ENCODE measurements around the gene MYL11. TPM values are rescaled to one million over a fixed set of nuclear protein-coding genes. Genes with fewer than 3 reads are reported as not detected.

The MYL11 gene
- polyA plus RNA-seq, 1 of the 3 experiments (the other 2 are of a cell fraction): 0.23 TPM

DNA sequence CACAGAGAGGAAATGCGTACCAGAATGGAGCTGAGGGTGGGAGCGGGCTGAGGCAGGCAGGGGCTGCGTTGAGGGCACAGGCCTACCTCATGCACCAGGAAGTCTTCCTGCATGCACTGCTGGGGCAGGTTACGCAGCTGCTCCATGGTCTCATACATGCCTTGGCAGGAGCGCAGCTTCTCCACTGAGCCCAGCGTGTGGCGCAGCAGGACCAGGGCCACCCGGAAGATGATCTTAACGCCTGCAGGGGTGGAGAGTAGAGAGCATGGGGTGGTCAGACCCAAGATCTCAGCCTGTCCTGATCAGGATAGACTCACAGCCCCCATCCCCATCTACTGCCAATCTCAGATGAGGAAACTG is 16.0 kb upstream of the MYL11 start:
- WGBS (ENCODE audit: low lambda C conversion rate): 98% methylated on average over 8 of the region's 9 CpGs
- H3K27me3 ChIP-seq (ENCODE audit: insufficient read depth): no peaks in the 10 kb centered on the region
- H4K20me1 ChIP-seq (ENCODE audit: insufficient read depth): peaks cover 6% of the 10 kb centered on the region
- POLR2A ChIA-PET: no interaction called here
- H3K9me3 ChIP-seq: no peaks in the 10 kb centered on the region
- H3K4me3 ChIP-seq (ENCODE audit: low read depth in 2 of 2, low read length in 1 of 2): no peak overlapping the region
- H3K27ac ChIP-seq (ENCODE audit: low read depth in 2 of 2, low read length in 1 of 2): no peak overlapping the region
- no peak overlapping the region for H3K9ac ChIP-seq
- DNase-seq: no peak
- CTCF ChIA-PET: interaction anchor here (0.7 to 1.8 kb wide), 3 partner anchors 49 to 290 kb away, joined by 3 to 5 read pairs (median 5); partner anchors contain the start of gene ZNF771
- peaks cover 16 to 29% of the 10 kb centered on the region in 2 experiments for H3K4me1 ChIP-seq (ENCODE audit: control insufficient read depth in 1 of 2, insufficient read depth in 2 of 2, low read depth in 1 of 2, low read length in 1 of 2)
- H3K79me2 ChIP-seq (ENCODE audit: insufficient read depth): peaks cover 57% of the 10 kb centered on the region
- no peak overlapping the region for H3K4me2 ChIP-seq
- H3K36me3 ChIP-seq (replicated peaks in 1 of 2; ENCODE audit: control insufficient read depth in 1 of 2, insufficient read depth in 2 of 2, low read length in 1 of 2): peaks cover 10 to 33% of the 10 kb centered on the region in 2 experiments
- H3F3A ChIP-seq (replicated peaks; ENCODE audit: insufficient read depth): peaks cover 8% of the 10 kb centered on the region
- no peaks in the 10 kb centered on the region for H3K9me2 ChIP-seq
- TF ChIP-seq, protein P1, sequence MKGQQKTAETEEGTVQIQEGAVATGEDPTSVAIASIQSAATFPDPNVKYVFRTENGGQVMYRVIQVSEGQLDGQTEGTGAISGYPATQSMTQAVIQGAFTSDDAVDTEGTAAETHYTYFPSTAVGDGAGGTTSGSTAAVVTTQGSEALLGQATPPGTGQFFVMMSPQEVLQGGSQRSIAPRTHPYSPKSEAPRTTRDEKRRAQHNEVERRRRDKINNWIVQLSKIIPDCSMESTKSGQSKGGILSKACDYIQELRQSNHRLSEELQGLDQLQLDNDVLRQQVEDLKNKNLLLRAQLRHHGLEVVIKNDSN (IDR thresholded peaks at IDR 0.05; ENCODE audit: borderline replicate concordance, low read depth): no peak
- TF ChIP-seq TAF1 (IDR thresholded peaks at IDR 0.05; ENCODE audit: borderline replicate concordance, low read depth, low read length): no peak
- TF ChIP-seq, protein P2, sequence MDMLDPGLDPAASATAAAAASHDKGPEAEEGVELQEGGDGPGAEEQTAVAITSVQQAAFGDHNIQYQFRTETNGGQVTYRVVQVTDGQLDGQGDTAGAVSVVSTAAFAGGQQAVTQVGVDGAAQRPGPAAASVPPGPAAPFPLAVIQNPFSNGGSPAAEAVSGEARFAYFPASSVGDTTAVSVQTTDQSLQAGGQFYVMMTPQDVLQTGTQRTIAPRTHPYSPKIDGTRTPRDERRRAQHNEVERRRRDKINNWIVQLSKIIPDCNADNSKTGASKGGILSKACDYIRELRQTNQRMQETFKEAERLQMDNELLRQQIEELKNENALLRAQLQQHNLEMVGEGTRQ (IDR thresholded peaks at IDR 0.05; ENCODE audit: borderline replicate concordance, low read depth, low read length): no peak
- TF ChIP-seq GATA2 (CRISPR knock-in tag; IDR thresholded peaks at IDR 0.05): no peak
- H2AFZ ChIP-seq (ENCODE audit: low read depth): no peak overlapping the region

DNA sequence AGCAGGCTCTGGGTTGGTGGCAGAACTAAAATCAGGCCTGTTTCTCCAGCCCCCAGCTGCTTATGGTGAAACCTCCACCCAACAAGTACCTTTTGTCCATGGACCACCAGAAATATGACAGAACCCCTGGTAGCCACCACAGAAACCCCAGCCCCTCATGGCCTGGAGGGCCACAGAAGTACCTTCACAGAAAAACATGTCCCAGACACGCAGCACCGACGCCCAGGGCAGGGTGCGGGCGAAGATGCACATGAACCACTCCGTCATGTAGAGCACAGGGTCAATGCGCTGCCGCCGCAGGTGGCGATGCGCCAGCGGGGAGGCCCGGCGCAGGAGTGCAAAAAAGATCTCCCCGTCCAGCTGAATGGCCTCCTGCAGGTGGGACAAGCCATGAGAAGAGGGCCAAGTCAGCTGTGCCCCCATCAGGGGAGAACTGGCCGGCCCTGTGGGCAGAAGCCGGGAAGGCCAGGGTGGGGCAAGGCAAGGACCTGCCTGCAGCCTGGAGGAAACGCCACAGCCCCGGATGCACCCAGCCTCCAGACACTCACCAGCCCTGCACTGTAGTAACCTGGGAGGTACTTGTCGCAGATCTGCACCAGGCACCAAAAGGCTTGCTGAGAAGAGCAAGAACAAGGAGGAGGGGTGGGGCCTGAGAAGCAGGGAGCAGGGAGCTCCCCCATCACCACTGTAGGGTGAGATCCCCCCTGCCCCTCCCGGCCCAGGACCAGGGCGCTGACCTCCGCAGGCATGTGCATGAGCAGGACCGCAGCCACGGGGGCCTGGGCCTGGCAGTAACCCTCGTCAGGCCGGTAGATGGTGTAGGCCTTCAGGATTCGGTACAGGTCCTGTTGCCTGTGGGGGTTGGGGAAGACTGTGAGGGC is 15.4 kb upstream of the MYL11 start:
- H3K9ac ChIP-seq: no peak overlapping the region
- ChIA-PET POLR2A (no interaction called here), CTCF (interaction anchor here (0.7 to 1.5 kb wide), 3 partner anchors 50 to 289 kb away, joined by 3 to 5 read pairs (median 5); no protein-coding TSS in a partner anchor)
- no peak overlapping the region for H3K27ac ChIP-seq (ENCODE audit: low read depth in 2 of 2, low read length in 1 of 2)
- no peak for TF ChIP-seq ELF1 (IDR thresholded peaks at IDR 0.05)
- TF ChIP-seq, protein P3, sequence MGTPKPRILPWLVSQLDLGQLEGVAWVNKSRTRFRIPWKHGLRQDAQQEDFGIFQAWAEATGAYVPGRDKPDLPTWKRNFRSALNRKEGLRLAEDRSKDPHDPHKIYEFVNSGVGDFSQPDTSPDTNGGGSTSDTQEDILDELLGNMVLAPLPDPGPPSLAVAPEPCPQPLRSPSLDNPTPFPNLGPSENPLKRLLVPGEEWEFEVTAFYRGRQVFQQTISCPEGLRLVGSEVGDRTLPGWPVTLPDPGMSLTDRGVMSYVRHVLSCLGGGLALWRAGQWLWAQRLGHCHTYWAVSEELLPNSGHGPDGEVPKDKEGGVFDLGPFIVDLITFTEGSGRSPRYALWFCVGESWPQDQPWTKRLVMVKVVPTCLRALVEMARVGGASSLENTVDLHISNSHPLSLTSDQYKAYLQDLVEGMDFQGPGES (IDR thresholded peaks at IDR 0.05; ENCODE audit: low read depth, low read length): no peak
- no peak for TF ChIP-seq GATA2 (CRISPR knock-in tag; IDR thresholded peaks at IDR 0.05)
- TF ChIP-seq, protein P4, sequence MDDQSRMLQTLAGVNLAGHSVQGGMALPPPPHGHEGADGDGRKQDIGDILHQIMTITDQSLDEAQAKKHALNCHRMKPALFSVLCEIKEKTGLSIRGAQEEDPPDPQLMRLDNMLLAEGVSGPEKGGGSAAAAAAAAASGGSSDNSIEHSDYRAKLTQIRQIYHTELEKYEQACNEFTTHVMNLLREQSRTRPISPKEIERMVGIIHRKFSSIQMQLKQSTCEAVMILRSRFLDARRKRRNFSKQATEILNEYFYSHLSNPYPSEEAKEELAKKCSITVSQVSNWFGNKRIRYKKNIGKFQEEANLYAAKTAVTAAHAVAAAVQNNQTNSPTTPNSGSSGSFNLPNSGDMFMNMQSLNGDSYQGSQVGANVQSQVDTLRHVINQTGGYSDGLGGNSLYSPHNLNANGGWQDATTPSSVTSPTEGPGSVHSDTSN (IDR thresholded peaks at IDR 0.05): no peak
- TF ChIP-seq GABPA (IDR thresholded peaks at IDR 0.05; ENCODE audit: low read depth): no peak
- TF ChIP-seq FOXJ3 (CRISPR knock-in tag; IDR thresholded peaks at IDR 0.05): no peak
- TF ChIP-seq, protein P2 (IDR thresholded peaks at IDR 0.05; ENCODE audit: borderline replicate concordance, low read depth, low read length): no peak
- TF ChIP-seq NFIC (IDR thresholded peaks at IDR 0.05; ENCODE audit: borderline replicate concordance): no peak
- peaks cover 11 to 22% of the 10 kb centered on the region in 2 experiments; a peak in 3 of 4 replicates for H3K4me1 ChIP-seq (ENCODE audit: control insufficient read depth in 1 of 2, insufficient read depth in 2 of 2, low read depth in 1 of 2, low read length in 1 of 2)
- 97% methylated on average over 18 of the region's 28 CpGs for WGBS (ENCODE audit: low lambda C conversion rate)
- no peak overlapping the region for H2AFZ ChIP-seq (ENCODE audit: low read depth)
- peaks cover 7% of the 10 kb centered on the region for H4K20me1 ChIP-seq (ENCODE audit: insufficient read depth)
- no peak for DNase-seq
- H3K9me3 ChIP-seq: no peaks in the 10 kb centered on the region
- H3K36me3 ChIP-seq (replicated peaks in 1 of 2; ENCODE audit: control insufficient read depth in 1 of 2, insufficient read depth in 2 of 2, low read length in 1 of 2): peaks cover 12 to 29% of the 10 kb centered on the region in 2 experiments
- no peak overlapping the region for H3K4me2 ChIP-seq
- H3K79me2 ChIP-seq (ENCODE audit: insufficient read depth): peaks cover 57% of the 10 kb centered on the region
- no peak overlapping the region for H3K4me3 ChIP-seq (ENCODE audit: low read depth in 2 of 2, low read length in 1 of 2)
- H3K27me3 ChIP-seq (ENCODE audit: insufficient read depth): no peaks in the 10 kb centered on the region
- peaks cover 9% of the 10 kb centered on the region for H3F3A ChIP-seq (replicated peaks; ENCODE audit: insufficient read depth)
- H3K9me2 ChIP-seq: no peaks in the 10 kb centered on the region

Data from SK-N-SH (cell line).